IPS DF 6.9 (cell line): ENCODE data around the gene CBFA2T2.
"Not testable (repeated sequence)": the region's sequence is repeated elsewhere in the genome, so short reads cannot be mapped to it uniquely, and the experiment has no call there.

Source experiments
- DNase-seq: peaks from one replicate; pipeline ENCODE4 v3.0.0-alpha.2; 2013; ENCODE audit warnings: low read depth, low spot score
- H3K27ac ChIP-seq: one replicate; pipeline ENCODE4 v1.5.1; 2013; ENCODE audit warnings: low read length, control low read depth
- H3K27me3 ChIP-seq: 2 replicates; pipeline ENCODE4 v1.6.1; 2013; ENCODE audit warnings: mild to moderate bottlenecking, low read length; ENCODE audit not compliant: control insufficient read depth, insufficient read depth
- H3K36me3 ChIP-seq: 2 replicates; pipeline ENCODE4 v1.6.1; 2013; ENCODE audit warnings: low read length; ENCODE audit not compliant: control insufficient read depth, insufficient read depth
- H3K4me1 ChIP-seq: 2 replicates; pipeline ENCODE4 v1.6.1; 2013; ENCODE audit warnings: low read length; ENCODE audit not compliant: control insufficient read depth, insufficient read depth
- H3K4me3 ChIP-seq: 2 replicates; pipeline ENCODE4 v1.5.1; 2013; ENCODE audit warnings: mild to moderate bottlenecking, low read length
- H3K9me3 ChIP-seq: 2 replicates; pipeline ENCODE4 v1.6.1; 2013; ENCODE audit warnings: low read length, inconsistent platforms; ENCODE audit not compliant: control insufficient read depth, insufficient read depth
- WGBS: extraction: QIAGEN DNeasy Blood & Tissue Kit; methylation state at CpG from one replicate; pipeline ENCODE4 v1.1.7; 2013; ENCODE audit warnings: mixed read lengths, missing lambda C conversion rate; ENCODE audit not compliant: insufficient read length, insufficient coverage; 5-methylcytosine and 5-hydroxymethylcytosine counted together

CBFA2T2 gene

GRCh38 chr20:33490023-33490933 is at the start of gene CBFA2T2:
TSS of gene CBFA2T2 (plus strand) at chr20:33490096. CDS start at chr20:33490268, 172 bp downstream.
- Histone ChIP-seq H3K4me3 (peak within 1 kb of the TSS; percentile 84), H3K27ac (no peak within 1 kb of the TSS), H3K27me3 (no peaks in the 10 kb centered on the region), H3K36me3 (no peaks in the 10 kb centered on the region), H3K4me1 (no peaks in the 10 kb centered on the region), H3K9me3 (no peaks in the 10 kb centered on the region)
- WGBS, result no CpG with 5 or more reads among the region's 105 CpGs
- no peak for DNase-seq

- not testable (repeated sequence) for H3K9me3 ChIP-seq, H3K27ac ChIP-seq, DNase-seq, H3K4me3 ChIP-seq, H3K4me1 ChIP-seq, H3K36me3 ChIP-seq
- WGBS, result no CpG with 5 or more reads among the region's 7 CpGs
- peaks cover 11% of the 10 kb centered on the region; the same call in 1 of the 2 replicates for H3K27me3 ChIP-seq
These were observed 49.3 kb upstream of the CBFA2T2 start for GRCh38 chr20:33440562-33440961.

GRCh38 chr20:33441142-33441955 is 48.5 kb upstream of the CBFA2T2 start:
- Histone ChIP-seq H3K27me3 (peaks cover 11% of the 10 kb centered on the region; the same call in 1 of the 2 replicates), H3K36me3 (no peaks in the 10 kb centered on the region), H3K4me1 (0 out of 2 replicates have a peak, but pooled peaks cover 2% of the 10 kb centered on the region), H3K27ac (no peak overlapping the region), H3K9me3 (no peaks in the 10 kb centered on the region), H3K4me3 (no peak overlapping the region)
- DNase-seq, result no peak
- no CpG with 5 or more reads among the region's 7 CpGs for WGBS

GRCh38 chr20:33442136-33443005 is 47.5 kb upstream of the CBFA2T2 start:
- Histone ChIP-seq H3K27me3 (peaks cover 11% of the 10 kb centered on the region; the same call in 1 of the 2 replicates), H3K9me3 (no peaks in the 10 kb centered on the region), H3K36me3 (no peaks in the 10 kb centered on the region), H3K4me3 (no peak overlapping the region), H3K4me1 (0 out of 2 replicates have a peak, but pooled peaks cover 2% of the 10 kb centered on the region), H3K27ac (no peak overlapping the region)
- WGBS, result no CpG with 5 or more reads among the region's 9 CpGs
- DNase-seq, result no peak

- H3K4me3 ChIP-seq, result peak overlapping the region; percentile 65; the same call in 1 of the 2 replicates
- 0 out of 2 replicates have a peak, but pooled peaks cover 2% of the 10 kb centered on the region for H3K4me1 ChIP-seq
These were observed 46.8 kb upstream of the CBFA2T2 start for GRCh38 chr20:33443006-33443511.

GRCh38 chr20:33443512-33444239 is 46.2 kb upstream of the CBFA2T2 start, which contains the start of gene SNTA1:
TSS of gene SNTA1 (minus strand) at chr20:33443763. CDS start at chr20:33443620, 143 bp downstream.
- H3K27ac ChIP-seq, result no peak within 1 kb of the TSS
- no CpG with 5 or more reads among the region's 75 CpGs for WGBS
- H3K27me3 ChIP-seq, result peaks cover 11% of the 10 kb centered on the region; the same call in 1 of the 2 replicates
- H3K4me1 ChIP-seq, result 0 out of 2 replicates have a peak, but pooled peaks cover 2% of the 10 kb centered on the region
- H3K4me3 ChIP-seq, result peak within 1 kb of the TSS; percentile 65; the same call in 1 of the 2 replicates
- DNase-seq, result peak; percentile 43
- no peaks in the 10 kb centered on the region for H3K9me3 ChIP-seq
- H3K36me3 ChIP-seq, result no peaks in the 10 kb centered on the region

More at GRCh38 chr20:33443006-33443511, 46.8 kb upstream of the CBFA2T2 start:
- Histone ChIP-seq H3K36me3 (no peaks in the 10 kb centered on the region), H3K27me3 (peaks cover 11% of the 10 kb centered on the region; the same call in 1 of the 2 replicates), H3K27ac (no peak overlapping the region), H3K9me3 (no peaks in the 10 kb centered on the region)
- no CpG with 5 or more reads among the region's 45 CpGs for WGBS
- DNase-seq, result no peak

- Histone ChIP-seq H3K4me1 (0 out of 2 replicates have a peak, but pooled peaks cover 2% of the 10 kb centered on the region), H3K27me3 (peaks cover 11% of the 10 kb centered on the region; the same call in 1 of the 2 replicates), H3K36me3 (no peaks in the 10 kb centered on the region), H3K4me3 (no peak overlapping the region), H3K9me3 (no peaks in the 10 kb centered on the region), H3K27ac (no peak overlapping the region)
- DNase-seq, result no peak
- WGBS, result no CpG with 5 or more reads among the region's 4 CpGs
These were observed 44.9 kb upstream of the CBFA2T2 start for GRCh38 chr20:33444797-33445560.

GRCh38 chr20:33445881-33446625 is 43.8 kb upstream of the CBFA2T2 start:
- no peak for DNase-seq
- Histone ChIP-seq H3K27ac (no peak overlapping the region), H3K4me3 (no peak overlapping the region), H3K9me3 (no peaks in the 10 kb centered on the region), H3K27me3 (peaks cover 11% of the 10 kb centered on the region; the same call in 1 of the 2 replicates), H3K36me3 (no peaks in the 10 kb centered on the region), H3K4me1 (0 out of 2 replicates have a peak, but pooled peaks cover 2% of the 10 kb centered on the region)
- no CpG with 5 or more reads among the region's 4 CpGs for WGBS
